ENCODE results near the gene TTBK2. TPM values are rescaled to one million over a fixed set of nuclear protein-coding genes. Genes with fewer than 3 reads are reported as not detected.

TTBK2 gene
- total RNA-seq, 1 experiment from 2014 or later = 10.6 TPM

- no peak overlapping the region for H3K23ac ChIP-seq (ENCODE audit: insufficient read length, low read depth, low read length)
- H4K20me1 ChIP-seq (ENCODE audit: control insufficient read depth, insufficient read depth, insufficient read length) = no peaks in the 10 kb centered on the region
- no peak overlapping the region for H4K5ac ChIP-seq (ENCODE audit: insufficient read length, low read depth, low read length)
- Mint-ChIP-seq H3K9me3 (no peaks in the 10 kb centered on the region), H3K27me3 (ENCODE audit: low read depth) (no peaks in the 10 kb centered on the region), H3K27ac (no peak overlapping the region), H3K4me3 (no peak overlapping the region), H3K36me3 (ENCODE audit: insufficient read depth in 1 of 3, low read depth in 3 of 3) (no peaks in the 10 kb centered on the region; a peak in 1 of 7 replicates), H3K4me1 (no peaks in the 10 kb centered on the region)
- no peaks in the 10 kb centered on the region for H3K4me1 ChIP-seq (ENCODE audit: insufficient read depth, low read length)
- no peak overlapping the region for H3K4me2 ChIP-seq (ENCODE audit: insufficient read depth, insufficient read length, low read length)
- H2BK120ac ChIP-seq (ENCODE audit: low read depth, low read length, poor library complexity, severe bottlenecking) = no peak overlapping the region
- H3K9me3 ChIP-seq (ENCODE audit: control insufficient read depth, low read depth, low read length) = no peaks in the 10 kb centered on the region
- H3K27me3 ChIP-seq (ENCODE audit: insufficient read depth, low read length) = no peaks in the 10 kb centered on the region
- TF ChIP-seq, protein P1, sequence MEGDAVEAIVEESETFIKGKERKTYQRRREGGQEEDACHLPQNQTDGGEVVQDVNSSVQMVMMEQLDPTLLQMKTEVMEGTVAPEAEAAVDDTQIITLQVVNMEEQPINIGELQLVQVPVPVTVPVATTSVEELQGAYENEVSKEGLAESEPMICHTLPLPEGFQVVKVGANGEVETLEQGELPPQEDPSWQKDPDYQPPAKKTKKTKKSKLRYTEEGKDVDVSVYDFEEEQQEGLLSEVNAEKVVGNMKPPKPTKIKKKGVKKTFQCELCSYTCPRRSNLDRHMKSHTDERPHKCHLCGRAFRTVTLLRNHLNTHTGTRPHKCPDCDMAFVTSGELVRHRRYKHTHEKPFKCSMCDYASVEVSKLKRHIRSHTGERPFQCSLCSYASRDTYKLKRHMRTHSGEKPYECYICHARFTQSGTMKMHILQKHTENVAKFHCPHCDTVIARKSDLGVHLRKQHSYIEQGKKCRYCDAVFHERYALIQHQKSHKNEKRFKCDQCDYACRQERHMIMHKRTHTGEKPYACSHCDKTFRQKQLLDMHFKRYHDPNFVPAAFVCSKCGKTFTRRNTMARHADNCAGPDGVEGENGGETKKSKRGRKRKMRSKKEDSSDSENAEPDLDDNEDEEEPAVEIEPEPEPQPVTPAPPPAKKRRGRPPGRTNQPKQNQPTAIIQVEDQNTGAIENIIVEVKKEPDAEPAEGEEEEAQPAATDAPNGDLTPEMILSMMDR (conservative IDR thresholded peaks at IDR 0.05) = no peak
- H3K79me2 ChIP-seq (ENCODE audit: insufficient read depth, low read length) = no peaks in the 10 kb centered on the region
- H3K4ac ChIP-seq (ENCODE audit: low read depth, low read length) = no peak overlapping the region
- no peak overlapping the region for H4K91ac ChIP-seq (ENCODE audit: insufficient read length, low read depth, low read length)
- peak; percentile 8 for DNase-seq
- no peak overlapping the region for H2BK5ac ChIP-seq (ENCODE audit: insufficient read length, low read length)
- no peak overlapping the region for H2BK20ac ChIP-seq (ENCODE audit: low read depth, low read length, poor library complexity, severe bottlenecking)
- H2AFZ ChIP-seq (ENCODE audit: low read length) = no peak overlapping the region
- no peak overlapping the region for H2BK15ac ChIP-seq (ENCODE audit: low read depth, low read length)
- no peak overlapping the region for H4K8ac ChIP-seq (replicated peaks; ENCODE audit: insufficient read length, low read depth, low read length)
- H3K56ac ChIP-seq (ENCODE audit: insufficient read length, low read depth, low read length) = no peak overlapping the region
- no peak overlapping the region for H2AK5ac ChIP-seq (ENCODE audit: insufficient read length, low read length)
- H3K79me1 ChIP-seq (ENCODE audit: insufficient read depth, low read depth, low read length, poor library complexity, severe bottlenecking) = no peaks in the 10 kb centered on the region
- no peak overlapping the region for H2BK12ac ChIP-seq (ENCODE audit: insufficient read length, low read depth, low read length)
- H3K23me2 ChIP-seq (ENCODE audit: insufficient read length, low read depth, low read length, poor library complexity, severe bottlenecking) = no peaks in the 10 kb centered on the region
- no peak overlapping the region for H3T11ph ChIP-seq (ENCODE audit: low read length)
- WGBS (ENCODE audit: extremely low coverage, insufficient read length, low lambda C conversion rate) = no CpG with 5 or more reads among the region's 4 CpGs
- H3K14ac ChIP-seq (ENCODE audit: insufficient read depth, low read length) = no peak overlapping the region
- H3K18ac ChIP-seq (ENCODE audit: insufficient read length, low read depth, low read length) = no peak overlapping the region
- no peak overlapping the region for H3K27ac ChIP-seq (ENCODE audit: insufficient read length, low read depth, low read length)
- no peak overlapping the region for H3K9ac ChIP-seq (ENCODE audit: extremely low read depth, insufficient read length, low read length)
Measured at GRCh38 chr15:42712584-42712983, 208.0 kb downstream of the TTBK2 start.

Measured in H9 (cell line).